Ovary (tissue), 9 donors: ENCODE data around the gene SALL1. TPM values are rescaled to one million over a fixed set of nuclear protein-coding genes. Genes with fewer than 3 reads are reported as not detected.

Experiments used
- DNase-seq, 5 donors: peaks; one replicate each; pipeline ENCODE4 v3.0.0-alpha.2; 2019 to 2020
- H3K27ac ChIP-seq, 2 donors: fragments of 200-600 bp; one replicate each; pipeline versions ENCODE4 v1.5.1 to v1.8.0; 2019 to 2022
- H3K27me3 ChIP-seq: fragments of 200-600 bp; one replicate; pipeline ENCODE4 v1.8.0; 2022
- H3K36me3 ChIP-seq: fragments of 200-600 bp; sonication (generic); one replicate; pipeline ENCODE4 v1.5.1; 2019
- H3K4me1 ChIP-seq: one replicate; pipeline ENCODE4 v1.8.1; 2013; ENCODE audit warnings: mild to moderate bottlenecking, moderate library complexity; ENCODE audit not compliant: insufficient read depth
- H3K4me3 ChIP-seq: fragments of 200-600 bp; sonication (generic); one replicate; pipeline ENCODE4 v1.5.1; 2017
- H3K9me3 ChIP-seq, 2 donors: fragments of 200-600 bp in 1 of 2; sonication (generic) in 1 of 2; one replicate each; pipeline versions ENCODE4 v1.5.1 to v1.8.1; 2013 to 2019; ENCODE audit warnings: mild to moderate bottlenecking in 1 of 2, moderate library complexity in 1 of 2
- CTCF ChIP-seq, 3 donors: fragments of 450-650 bp in 2 of 3; fragments of 200-600 bp in 1 of 3; IDR thresholded peaks; one replicate each; pipeline versions ENCODE4 v1.5.1 to v1.8.0; 2016 to 2022; ENCODE audit warnings: antibody characterized with exemption in 3 of 3, mild to moderate bottlenecking in 1 of 3
- EP300 ChIP-seq: sonication (generic); formaldehyde crosslinking; IDR thresholded peaks from one replicate; pipeline ENCODE4 v1.6.1; 2017; ENCODE audit warnings: antibody characterized with exemption
- POLR2A ChIP-seq: fragments of 450-650 bp; IDR thresholded peaks from one replicate; pipeline ENCODE4 v1.6.1; 2017; ENCODE audit warnings: antibody characterized with exemption, mild to moderate bottlenecking, moderate library complexity
- WGBS, 3 donors: extraction: QIAGEN DNeasy Blood & Tissue Kit in 1 of 3; methylation state at CpG; one replicate each; pipeline versions ENCODE4 v1.1.5 to v1.1.7; 2013 to 2017; 5-methylcytosine and 5-hydroxymethylcytosine counted together
- intact Hi-C, 4 donors: fragments of 100-400 bp; cut with DNase I; formaldehyde crosslinking; loops; one replicate each; pipeline versions ENCODE4 v1.11.0 to v1.15.1; 2022 to 2023
- polyA plus RNA-seq, 2 donors: library from polyadenylated mRNA; stranded (reverse); fragments of 200-250 nt in 1 of 2; fragments of 350-450 nt in 1 of 2; fragmentation: Illumina TruSeq in 1 of 2; extraction: RNeasy Lipid Tissue Mini Kit (QIAGEN cat#74804) in 1 of 2; gene quantifications; one replicate each; pipeline ENCODE4 v1.2.3, GENCODE V29; 2013 to 2014
- total RNA-seq, 7 donors: library from RNA; depleted of rRNA in 2 of 7; stranded (reverse); fragments of >200 nt in 2 of 7; fragmentation: NEBNext Ultra II Directional in 3 of 7; extraction: Animal tissue kit (Norgen Biotek cat#: 25700) in 3 of 7; gene quantifications; one replicate each; pipeline versions ENCODE4 v1.1.0 to v1.2.4, GENCODE V29; 2016 to 2023
- donor health status: DM: no; HTN: no; CAD: no; lungs with moderate emphysema.
- donor health status: DM: no; HTN: no; CAD: no.
- donor health status: Bipolar disorder and iron deficiency.
- donor health status: DM: yes; HTN: yes; CAD: no.
- donor health status: DM: no; HTN: no; CAD: no.
- donor health status: DM: yes; HTN: yes; CAD: no.

The SALL1 gene
- total and polyA plus RNA-seq, 9 donors, result 1.7 to 20.7 (median 4.0) TPM

- no peaks in the 10 kb centered on the region for H3K27me3 ChIP-seq
- intact Hi-C loops, result no loop called here
- H3K27ac ChIP-seq, result no peak overlapping the region
- no peak for TF ChIP-seq EP300
- TF ChIP-seq CTCF (IDR thresholded peaks at IDR 0.05), result no peak
- no peak for TF ChIP-seq POLR2A
- no peaks in the 10 kb centered on the region for H3K9me3 ChIP-seq
- no peak for DNase-seq
- no peaks in the 10 kb centered on the region for H3K4me1 ChIP-seq
- no peaks in the 10 kb centered on the region for H3K36me3 ChIP-seq
- H3K4me3 ChIP-seq, result no peak overlapping the region
- 56 to 68% (median 68%) methylated on average over 5 of the region's 5 CpGs for WGBS, 3 donors
Observed at GRCh38 chr16:51143196-51143977, 7.7 kb downstream of the SALL1 start.

- intact Hi-C loops, result no loop called here
Observed at GRCh38 chr16:51141541-51141940, 9.5 kb downstream of the SALL1 start.

GRCh38 chr16:51141106-51141505 lies 10.0 kb downstream of the SALL1 start:
- H3K4me3 ChIP-seq, result no peak overlapping the region

More at GRCh38 chr16:51141541-51141940, 9.5 kb downstream of the SALL1 start:
- H3K36me3 ChIP-seq, result no peaks in the 10 kb centered on the region
- DNase-seq, result no peak
- no peak overlapping the region for H3K27ac ChIP-seq
- no peaks in the 10 kb centered on the region for H3K4me1 ChIP-seq
- no peaks in the 10 kb centered on the region for H3K9me3 ChIP-seq
- TF ChIP-seq POLR2A (no peak), CTCF (IDR thresholded peaks at IDR 0.05) (no peak), EP300 (no peak)
- no peaks in the 10 kb centered on the region for H3K27me3 ChIP-seq
- WGBS, 3 donors, result 93 to 95% (median 94%) methylated on average over 17 to 21 of the region's 21 CpGs
- no peak overlapping the region for H3K4me3 ChIP-seq

GRCh38 chr16:51140112-51140511 lies 11.0 kb downstream of the SALL1 start:
- TF ChIP-seq CTCF (IDR thresholded peaks at IDR 0.05), result no peak
- TF ChIP-seq EP300, result no peak
- TF ChIP-seq POLR2A, result no peak
- Histone ChIP-seq H3K4me3 (no peak overlapping the region), H3K27ac (no peak overlapping the region), H3K27me3 (no peaks in the 10 kb centered on the region), H3K9me3 (no peaks in the 10 kb centered on the region), H3K4me1 (no peaks in the 10 kb centered on the region), H3K36me3 (no peaks in the 10 kb centered on the region)
- DNase-seq, result no peak
- 92 to 94% (median 92%) methylated on average over 15 of the region's 15 CpGs for WGBS, 3 donors
- intact Hi-C loops, result no loop called here

More at GRCh38 chr16:51141106-51141505, 10.0 kb downstream of the SALL1 start:
- WGBS, 3 donors, result 88 to 94% (median 90%) methylated on average over 9 of the region's 9 CpGs
- no peak for TF ChIP-seq POLR2A
- no peak for TF ChIP-seq EP300
- TF ChIP-seq CTCF (IDR thresholded peaks at IDR 0.05), result no peak
- no peaks in the 10 kb centered on the region for H3K36me3 ChIP-seq
- intact Hi-C loops, result no loop called here
- no peaks in the 10 kb centered on the region for H3K27me3 ChIP-seq
- no peaks in the 10 kb centered on the region for H3K9me3 ChIP-seq
- no peak for DNase-seq
- no peak overlapping the region for H3K27ac ChIP-seq
- H3K4me1 ChIP-seq, result no peaks in the 10 kb centered on the region
